GM21723 (cell line): ENCODE data around the gene ENOX1.
"Not testable (repeated sequence)": the region's sequence is repeated elsewhere in the genome, so short reads cannot be mapped to it uniquely, and the experiment has no call there.

Experiments
- ATAC-seq: cut with Tn5 transposase; IDR thresholded peaks from one replicate; pipeline ENCODE4 v1.9.1; 2021; ENCODE audit warnings: mild to moderate bottlenecking, moderate library complexity; ENCODE audit not compliant: unreplicated experiment

The ENOX1 gene

DNA sequence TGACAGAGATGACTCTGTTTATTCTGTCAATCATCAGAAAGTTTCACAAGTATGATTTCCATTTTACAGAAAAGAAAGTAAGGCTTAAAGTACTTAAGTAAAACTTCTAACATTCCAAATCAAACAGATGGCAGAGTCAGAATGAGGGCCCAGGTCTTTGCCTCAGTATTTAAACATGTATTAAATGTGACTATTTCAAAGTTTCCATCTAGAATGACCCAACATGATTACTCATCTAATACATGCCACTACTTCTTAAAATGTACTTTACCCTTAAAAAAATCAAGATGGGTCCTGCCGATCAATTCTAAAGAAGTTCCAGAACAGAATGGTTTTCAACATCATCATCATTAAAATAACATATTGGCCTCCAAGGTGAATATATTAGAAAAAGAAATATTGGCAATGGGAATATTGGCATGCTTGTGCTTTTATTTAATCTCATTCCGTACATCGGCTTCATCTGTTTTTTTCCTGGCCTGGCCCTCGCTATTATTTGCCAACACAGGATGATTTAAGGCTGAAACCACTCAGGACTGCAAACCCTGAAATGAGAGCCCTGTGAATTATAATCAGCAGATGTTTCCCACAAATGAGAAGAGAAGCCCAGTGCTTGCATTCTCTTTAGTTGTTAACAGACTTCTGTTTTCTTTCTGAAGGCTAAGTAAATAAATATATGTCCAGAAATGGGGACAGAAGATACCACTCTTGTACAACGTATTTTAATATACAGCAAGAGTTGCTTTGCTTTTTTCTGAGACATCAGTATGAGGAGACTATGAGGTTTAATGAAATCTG is 423.4 kb downstream of the ENOX1 start:
- no peak for ATAC-seq

DNA sequence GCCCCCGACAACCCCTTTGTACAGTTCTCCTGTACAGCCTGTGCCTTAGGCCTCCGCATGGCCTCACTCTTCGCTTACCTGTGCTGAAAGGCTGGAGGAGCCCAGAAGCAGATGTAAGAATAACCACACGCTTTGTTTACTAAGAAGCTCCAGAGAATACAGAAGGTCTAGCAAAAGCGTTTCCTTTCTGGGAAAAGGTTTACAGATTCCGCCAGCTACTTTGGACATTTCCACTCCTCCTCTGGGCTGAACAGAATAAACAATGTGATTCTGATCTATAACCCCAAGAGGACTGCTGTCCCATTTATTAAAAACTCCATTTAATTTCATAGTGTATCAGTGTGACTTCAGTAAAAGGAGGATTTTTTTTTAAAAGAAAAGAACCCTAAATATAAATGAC is 424.2 kb downstream of the ENOX1 start:
- no peak for ATAC-seq

DNA sequence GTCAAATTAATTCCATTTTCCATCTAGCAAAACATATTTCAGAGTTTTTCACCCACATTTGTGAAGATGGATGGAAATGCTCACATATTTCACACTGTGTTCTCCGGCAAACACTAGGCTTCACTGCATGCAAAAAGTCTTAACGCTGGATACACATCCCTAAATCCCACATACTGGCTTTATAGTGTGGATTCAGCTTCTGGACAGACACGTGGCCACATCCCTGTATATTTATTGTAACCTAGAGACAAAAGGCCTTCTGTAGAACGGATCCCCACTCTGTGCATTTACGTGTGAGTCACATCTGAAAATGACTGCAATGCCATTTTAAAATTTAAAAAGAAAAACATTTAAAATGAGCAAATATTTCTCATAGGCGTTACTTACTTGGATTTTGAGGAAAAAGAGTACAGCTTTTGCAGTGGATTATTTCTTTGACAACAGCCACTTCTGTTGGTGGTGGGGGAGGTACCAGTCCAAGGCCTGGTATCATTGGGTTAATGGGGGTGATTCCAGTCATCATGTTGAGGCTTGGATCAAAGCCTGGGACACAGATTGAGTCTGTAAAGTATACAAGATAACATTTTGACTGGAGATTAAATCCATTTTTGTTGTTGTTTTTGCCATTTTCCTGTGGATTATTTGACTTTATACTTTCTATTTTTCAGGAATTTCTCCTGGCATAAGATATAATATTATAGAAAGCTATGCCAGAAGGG is 425.7 kb downstream of the ENOX1 start:
- no peak for ATAC-seq

- ATAC-seq = no peak
Measured at GRCh38 chr13:43360171-43360570, 426.6 kb downstream of the ENOX1 start.

DNA sequence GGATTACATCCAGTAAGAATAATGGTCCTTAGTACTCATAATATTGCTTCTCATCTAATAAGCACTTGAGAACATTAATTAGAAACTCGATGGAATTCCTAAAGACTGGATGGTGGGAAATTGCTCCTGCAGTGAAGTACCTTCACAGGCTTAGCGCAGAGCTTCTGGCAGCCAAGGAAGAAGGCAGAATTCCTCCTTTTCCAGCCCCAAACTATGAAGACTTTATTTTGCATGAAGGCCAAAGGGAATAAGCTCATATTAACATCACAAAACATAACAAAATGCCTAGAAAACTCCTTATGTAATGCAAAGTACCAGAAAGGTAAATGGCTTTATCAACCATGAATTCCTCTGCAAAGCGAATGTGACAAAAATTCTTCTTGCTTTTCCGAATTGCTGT is 427.2 kb downstream of the ENOX1 start:
- ATAC-seq = no peak

- no peak for ATAC-seq
Measured at GRCh38 chr13:43357564-43357963, 429.2 kb downstream of the ENOX1 start.

GRCh38 chr13:43356567-43356966 is 430.2 kb downstream of the ENOX1 start:
- no peak for ATAC-seq

GRCh38 chr13:43355774-43356173 is 431.0 kb downstream of the ENOX1 start:
- ATAC-seq = no peak

DNA sequence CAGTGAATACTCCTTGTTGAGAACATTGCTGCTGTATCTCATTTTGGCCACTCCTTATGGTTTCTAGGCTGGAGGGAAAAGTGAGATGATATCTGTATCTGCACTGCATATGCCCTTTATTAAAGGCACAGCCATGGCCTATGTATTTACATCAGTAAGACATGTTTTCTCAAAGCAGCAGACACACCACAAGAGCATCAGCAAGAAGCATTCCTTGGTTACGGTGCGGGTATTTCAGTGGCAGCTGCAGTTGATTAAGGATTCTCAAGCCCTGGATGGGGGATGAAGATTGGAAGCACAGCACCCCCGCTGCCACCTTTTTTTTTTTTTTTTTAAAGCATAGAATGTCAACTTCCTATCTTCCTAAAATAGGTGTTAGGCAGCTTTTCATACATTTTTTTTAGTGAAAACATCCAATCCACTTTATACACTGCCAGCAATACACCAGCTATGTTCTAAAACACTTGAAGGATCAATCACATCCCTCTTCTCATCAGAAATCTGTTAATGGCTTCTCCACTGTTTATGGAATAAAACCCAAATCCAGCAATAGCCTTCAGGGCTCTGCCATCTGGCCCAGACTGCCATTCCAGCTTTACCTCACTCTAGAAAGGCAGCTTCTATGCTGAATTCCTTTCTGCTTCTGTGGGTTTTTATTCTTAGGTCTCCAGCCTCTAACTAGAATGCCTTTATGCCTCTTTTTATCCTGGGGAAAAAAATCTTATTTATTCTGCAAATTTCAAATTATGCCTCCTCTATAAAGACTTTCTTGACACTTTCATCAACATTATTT is 432.4 kb downstream of the ENOX1 start:
- ATAC-seq = no peak

DNA sequence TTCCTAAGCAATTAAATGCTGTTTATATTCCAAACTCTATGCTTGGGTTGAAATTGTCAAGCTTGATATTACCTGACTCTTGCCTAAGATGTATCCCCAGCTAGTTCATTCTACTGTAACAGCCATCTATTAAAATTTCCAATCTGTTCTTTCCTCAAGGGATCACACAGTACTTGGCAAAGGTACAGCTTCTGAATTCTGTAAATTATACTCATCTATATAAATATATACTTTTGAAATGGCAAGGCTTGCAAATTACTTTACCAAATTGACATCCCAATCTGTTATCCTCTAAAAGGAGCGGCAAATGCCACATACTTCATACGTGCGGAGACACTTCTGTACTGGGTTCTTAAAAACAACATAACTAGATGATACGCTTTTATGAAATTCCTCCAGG is 433.1 kb downstream of the ENOX1 start:
- no peak for ATAC-seq

GRCh38 chr13:43351612-43352011 is 435.2 kb downstream of the ENOX1 start:
- ATAC-seq = not testable (repeated sequence)

DNA sequence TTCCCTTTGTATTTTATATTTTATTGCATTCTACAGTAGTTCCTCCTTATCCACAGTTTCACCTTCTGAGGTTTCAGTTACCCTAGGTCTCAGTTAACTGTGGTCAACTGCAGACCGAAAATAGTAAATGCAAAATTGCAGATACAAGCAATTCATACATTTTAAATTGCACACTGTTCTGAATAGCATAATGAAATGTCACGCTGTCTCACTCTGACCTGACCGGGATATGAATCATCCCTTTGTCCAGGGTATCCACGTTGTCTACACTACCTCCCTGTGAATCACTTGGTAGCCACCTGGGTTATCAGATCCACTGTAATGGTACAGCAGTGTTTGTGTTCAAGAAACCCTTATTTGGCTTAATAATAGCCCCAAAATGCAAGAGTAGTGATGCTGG is 438.4 kb downstream of the ENOX1 start:
- no peak for ATAC-seq

GRCh38 chr13:43347877-43348276 is 438.9 kb downstream of the ENOX1 start:
- ATAC-seq = no peak

DNA sequence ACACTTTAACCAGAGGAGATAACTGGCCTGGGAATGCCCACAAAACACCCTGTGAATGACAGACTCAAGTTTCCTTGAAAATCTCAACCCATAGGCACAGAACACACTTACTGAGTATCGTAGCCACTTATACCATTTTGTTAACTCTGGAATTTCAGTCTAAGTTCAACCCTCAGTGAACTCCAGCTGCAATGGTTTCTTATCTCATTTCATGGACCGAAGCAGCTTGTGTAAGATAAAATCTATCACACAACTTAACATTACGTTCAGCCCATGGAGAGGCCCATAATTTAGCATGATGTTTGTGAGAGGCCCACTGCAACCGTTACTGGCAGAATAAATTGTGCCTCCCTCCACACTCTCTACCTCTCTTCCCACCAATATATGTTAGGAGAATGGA is 440.3 kb downstream of the ENOX1 start:
- no peak for ATAC-seq

- no peak for ATAC-seq
Measured at GRCh38 chr13:43343645-43344044, 443.1 kb downstream of the ENOX1 start.

DNA sequence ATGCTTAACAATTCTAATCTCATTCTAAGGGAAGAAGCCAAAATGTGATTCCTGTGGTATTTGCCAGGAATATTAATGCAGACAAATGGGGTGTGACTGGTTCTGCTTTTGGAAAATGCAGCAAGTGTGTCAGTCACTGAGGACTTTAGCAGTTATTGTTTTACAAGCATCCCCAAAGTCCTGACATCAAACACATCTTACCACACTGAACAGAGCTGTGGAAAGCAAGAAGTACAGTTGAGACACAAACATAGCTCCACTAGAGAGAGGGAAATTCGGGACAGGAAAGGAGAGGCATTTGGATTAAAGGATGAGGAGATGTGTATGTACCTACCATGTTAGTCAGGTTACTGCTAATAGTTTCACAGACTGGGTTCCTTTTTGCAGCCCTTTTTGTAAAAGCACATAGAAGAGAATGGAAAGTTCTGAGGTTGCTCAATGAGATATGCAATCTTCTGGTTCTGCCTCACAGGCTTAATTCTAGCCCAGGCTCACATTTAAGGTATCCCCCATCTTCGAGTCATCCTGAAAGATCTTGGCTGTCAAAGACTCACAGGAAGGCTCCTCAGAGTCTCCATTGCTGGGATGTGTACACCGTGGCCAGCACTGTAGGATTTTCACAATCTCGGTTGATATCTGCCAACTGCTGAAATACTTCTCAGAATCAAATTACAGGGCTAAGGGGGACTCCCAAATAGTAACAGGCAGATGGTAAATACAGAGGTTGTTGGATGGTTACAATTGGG is 446.8 kb downstream of the ENOX1 start:
- ATAC-seq = no peak

- no peak for ATAC-seq
Measured at GRCh38 chr13:43339145-43339804, 447.5 kb downstream of the ENOX1 start.

GRCh38 chr13:43335764-43336163 is 451.0 kb downstream of the ENOX1 start:
- ATAC-seq = no peak

DNA sequence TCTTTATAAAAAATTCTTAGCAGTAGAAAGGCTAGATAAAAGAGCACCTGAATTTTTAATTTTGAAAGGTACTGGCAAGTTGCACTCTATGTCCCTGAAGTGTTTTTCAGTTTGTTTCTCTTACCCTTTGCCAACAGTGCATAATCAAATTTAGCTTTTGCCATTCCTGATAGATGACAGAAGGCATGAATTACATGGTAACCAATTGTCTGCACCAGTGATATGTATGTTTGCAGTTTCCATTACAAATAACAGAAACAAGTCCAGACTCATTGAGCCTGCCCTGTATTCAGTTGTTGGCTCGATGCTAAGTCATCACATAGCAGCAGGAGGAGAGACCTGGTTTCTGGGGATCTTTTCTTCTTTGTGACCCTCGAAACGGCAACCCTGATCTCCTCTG is 453.6 kb downstream of the ENOX1 start:
- ATAC-seq = no peak

GRCh38 chr13:43331672-43332071 is 455.1 kb downstream of the ENOX1 start:
- ATAC-seq = no peak
